WTC11 (cell line): ENCODE data around the gene C20orf204. TPM values are rescaled to one million over a fixed set of nuclear protein-coding genes. Genes with fewer than 3 reads are reported as not detected.

Source experiments
- ATAC-seq: fragments of 200-7000 bp; cut with Tn5 transposase; 2 replicates; pipeline ENCODE4 v1.10.0; 2021; ENCODE audit warnings: mild to moderate bottlenecking, moderate library complexity
- CTCF ChIA-PET: fragments of 300-600 bp; sonication (Branson Sonifier 250); formaldehyde crosslinking; loops from one replicate; lab custom pipeline; 2021; ENCODE audit warnings: antibody characterized with exemption; lab: Charles Lee
- POLR2A ChIA-PET: fragments of 350-600 bp; sonication (Branson Sonifier 250); formaldehyde crosslinking; loops from one replicate; lab custom pipeline; 2021; ENCODE audit warnings: antibody characterized with exemption; lab: Charles Lee
- DNase-seq: peaks from one replicate; pipeline ENCODE4 v3.0.0; 2021; ENCODE audit warnings: low spot score
- H3K27ac Mint-ChIP-seq: 2 replicates; pipeline ENCODE4 v1.8.0; 2021; ENCODE audit warnings: mixed read lengths
- H3K27me3 Mint-ChIP-seq: 2 replicates; pipeline ENCODE4 v1.8.0; 2021; ENCODE audit warnings: low read depth, mild to moderate bottlenecking, moderate library complexity, mixed read lengths
- H3K36me3 Mint-ChIP-seq: 2 replicates; pipeline ENCODE4 v1.8.0; 2021; ENCODE audit warnings: mixed read lengths
- H3K4me1 Mint-ChIP-seq: 2 replicates; pipeline ENCODE4 v1.8.0; 2022; ENCODE audit warnings: mixed read lengths
- H3K4me3 Mint-ChIP-seq: 2 replicates; pipeline ENCODE4 v1.8.0; 2021; ENCODE audit warnings: mild to moderate bottlenecking, moderate library complexity, mixed read lengths
- H3K9me3 Mint-ChIP-seq: 2 replicates; pipeline ENCODE4 v1.8.0; 2021; ENCODE audit warnings: mixed read lengths
- ATF1 ChIP-seq: sonication (generic); formaldehyde crosslinking; IDR thresholded peaks from 2 replicates; pipeline ENCODE4 v1.8.1; 2023; ENCODE audit warnings: mild to moderate bottlenecking, moderate library complexity, missing genetic modification reagents
- ATF2 ChIP-seq: sonication (generic); formaldehyde crosslinking; IDR thresholded peaks from 2 replicates; pipeline ENCODE4 v1.8.1; 2022; ENCODE audit warnings: low read depth, missing genetic modification reagents, borderline replicate concordance
- ATF6 ChIP-seq: sonication (generic); formaldehyde crosslinking; IDR thresholded peaks from 2 replicates; pipeline ENCODE4 v1.8.1; 2023; ENCODE audit warnings: mild to moderate bottlenecking, missing genetic modification reagents
- CBFB ChIP-seq: sonication (generic); formaldehyde crosslinking; IDR thresholded peaks from 2 replicates; pipeline ENCODE4 v1.8.1; 2022; ENCODE audit warnings: mild to moderate bottlenecking, low read depth, missing genetic modification reagents
- CREM ChIP-seq: sonication (generic); formaldehyde crosslinking; IDR thresholded peaks from 2 replicates; pipeline ENCODE4 v1.8.1; 2022; ENCODE audit warnings: mild to moderate bottlenecking, missing genetic modification reagents, moderate library complexity
- ERG ChIP-seq: fragments of 250-450 bp; sonication (Bioruptor Pico); IDR thresholded peaks from 2 replicates; pipeline ENCODE4 v1.8.0; 2021; ENCODE audit warnings: mild to moderate bottlenecking
- ESRRA ChIP-seq: sonication (generic); formaldehyde crosslinking; IDR thresholded peaks from 2 replicates; pipeline ENCODE4 v1.8.1; 2022; ENCODE audit warnings: mild to moderate bottlenecking, missing genetic modification reagents, borderline replicate concordance
- FOXP1 ChIP-seq: sonication (generic); formaldehyde crosslinking; IDR thresholded peaks from 2 replicates; pipeline ENCODE4 v1.8.0; 2022; ENCODE audit warnings: missing genetic modification reagents, mild to moderate bottlenecking, moderate library complexity, borderline replicate concordance
- GABPB1 ChIP-seq: sonication (generic); formaldehyde crosslinking; IDR thresholded peaks from 2 replicates; pipeline ENCODE4 v1.8.1; 2023; ENCODE audit warnings: mild to moderate bottlenecking, missing genetic modification reagents
- GTF2I ChIP-seq: fragments of 250-450 bp; sonication (Bioruptor Pico); conservative IDR thresholded peaks from 2 replicates; pipeline ENCODE4 v1.4.0; 2021; ENCODE audit warnings: mild to moderate bottlenecking
- HMGA2 ChIP-seq: fragments of 250-450 bp; sonication (Bioruptor Pico); IDR thresholded peaks from 2 replicates; pipeline ENCODE4 v1.4.0; 2021; ENCODE audit warnings: mild to moderate bottlenecking, moderate library complexity
- MYBL2 ChIP-seq: sonication (generic); formaldehyde crosslinking; IDR thresholded peaks from 2 replicates; pipeline ENCODE4 v1.8.1; 2023; ENCODE audit warnings: mild to moderate bottlenecking, moderate library complexity, missing genetic modification reagents
- PRRX2 ChIP-seq: fragments of 250-450 bp; sonication (Bioruptor Pico); IDR thresholded peaks from 2 replicates; pipeline ENCODE4 v1.8.0; 2021; ENCODE audit warnings: mild to moderate bottlenecking
- SP1 ChIP-seq: sonication (generic); formaldehyde crosslinking; conservative IDR thresholded peaks from 2 replicates; pipeline ENCODE4 v1.8.1; 2022; ENCODE audit warnings: missing genetic modification reagents
- TEAD1 ChIP-seq: sonication (generic); formaldehyde crosslinking; IDR thresholded peaks from 2 replicates; pipeline ENCODE4 v1.8.0; 2022; ENCODE audit warnings: mild to moderate bottlenecking, missing genetic modification reagents
- TEAD4 ChIP-seq: sonication (generic); formaldehyde crosslinking; IDR thresholded peaks from 2 replicates; pipeline ENCODE4 v1.8.0; 2022; ENCODE audit warnings: mild to moderate bottlenecking, missing genetic modification reagents
- TP53 ChIP-seq: sonication (generic); formaldehyde crosslinking; IDR thresholded peaks from 2 replicates; pipeline ENCODE4 v1.8.1; 2023; ENCODE audit warnings: mild to moderate bottlenecking, missing genetic modification reagents
- ZBTB43 ChIP-seq: sonication (generic); formaldehyde crosslinking; IDR thresholded peaks from 2 replicates; pipeline ENCODE4 v1.8.1; 2023; ENCODE audit warnings: mild to moderate bottlenecking, missing genetic modification reagents
- ZNF232 ChIP-seq: sonication (generic); formaldehyde crosslinking; IDR thresholded peaks from 2 replicates; pipeline ENCODE4 v1.8.0; 2022; ENCODE audit warnings: mild to moderate bottlenecking, missing genetic modification reagents
- ZNF416 ChIP-seq: fragments of 250-450 bp; sonication (Bioruptor Pico); IDR thresholded peaks from 2 replicates; pipeline ENCODE4 v1.9.0; 2021; ENCODE audit warnings: mild to moderate bottlenecking, inconsistent platforms
- ZNF423 ChIP-seq: fragments of 250-450 bp; sonication (Bioruptor Pico); IDR thresholded peaks from 2 replicates; pipeline ENCODE4 v2.1.2; 2022; ENCODE audit warnings: mild to moderate bottlenecking, moderate library complexity
- ZNF671 ChIP-seq: fragments of 250-450 bp; sonication (Bioruptor Pico); IDR thresholded peaks from 2 replicates; pipeline ENCODE4 v1.8.0; 2021; ENCODE audit warnings: mild to moderate bottlenecking
- total RNA-seq: library from RNA; stranded (reverse); gene quantifications from 3 replicates; pipeline ENCODE4 v1.2.3, GENCODE V29; 2021

C20orf204 gene
- total RNA-seq, 1 experiment from 2014 or later: 2.1 TPM

GRCh38 chr20:64062596-64063388 is 26.8 kb downstream of the C20orf204 start, which contains the start of gene TCEA2 (continued):
- no peak for TF ChIP-seq ATF6 (CRISPR knock-in tag)
- no peak for TF ChIP-seq HMGA2 (CRISPR knock-in tag)
- no peak for TF ChIP-seq MYBL2 (CRISPR knock-in tag)
- TF ChIP-seq ESRRA (CRISPR knock-in tag): no peak
- TF ChIP-seq TP53 (CRISPR knock-in tag): no peak
- TF ChIP-seq ZNF671 (CRISPR knock-in tag): no peak
- TF ChIP-seq TEAD1 (CRISPR knock-in tag): peak; percentile 38; the same call in 1 of the 2 replicates
- TF ChIP-seq SP1 (CRISPR knock-in tag): peak; percentile 89
- peak; percentile 49; the same call in 1 of the 2 replicates for TF ChIP-seq CREM (CRISPR knock-in tag)
- TF ChIP-seq ZNF423: peak; percentile 81
- TF ChIP-seq ERG (CRISPR knock-in tag): no peak

- ATAC-seq: peak; percentile 10
- Mint-ChIP-seq H3K4me3 (peak overlapping the region; percentile 82), H3K27me3 (peaks cover 7% of the 10 kb centered on the region), H3K36me3 (no peaks in the 10 kb centered on the region), H3K27ac (no peak overlapping the region), H3K4me1 (peaks cover 32% of the 10 kb centered on the region), H3K9me3 (no peaks in the 10 kb centered on the region)
- POLR2A ChIA-PET: no interaction called here
- peak; percentile 46 for DNase-seq
- CTCF ChIA-PET: interaction anchor here (0.9 to 3.0 kb wide), 9 partner anchors 9 to 83 kb away, joined by 3 to 18 read pairs (median 6); partner anchors contain the start of genes PRPF6 and SAMD10
- TF ChIP-seq TEAD4 (CRISPR knock-in tag) (no peak), FOXP1 (CRISPR knock-in tag) (no peak; the same call in 1 of the 2 replicates), ATF1 (CRISPR knock-in tag) (no peak), SP1 (CRISPR knock-in tag) (no peak), TEAD1 (CRISPR knock-in tag) (no peak), CBFB (CRISPR knock-in tag) (no peak), GTF2I (CRISPR knock-in tag) (no peak), PRRX2 (CRISPR knock-in tag) (no peak), ZNF232 (CRISPR knock-in tag) (0 out of 2 replicates have a peak, but pooled peaks have one; percentile 41), ZNF416 (CRISPR knock-in tag) (no peak), ATF2 (CRISPR knock-in tag) (no peak), ZBTB43 (CRISPR knock-in tag) (0 out of 2 replicates have a peak, but pooled peaks have one; percentile 37), GABPB1 (CRISPR knock-in tag) (peak; percentile 3; the same call in 1 of the 2 replicates)
- TF ChIP-seq, all 79 proteins: peak for 3
Measured at GRCh38 chr20:64063389-64064144, 27.6 kb downstream of the C20orf204 start.
